ENCODE measurements around the gene GK.
"Not testable (repeated sequence)": the region's sequence is repeated elsewhere in the genome, so short reads cannot be mapped to it uniquely, and the experiment has no call there.

Gene GK

GRCh38 chrX:30653415-30654131 is at the start of gene GK:
Gene GK (plus strand): TSS chrX:30653423. CDS start chrX:30653538, 115 bp downstream.
- Histone ChIP-seq H3K27ac (peak within 1 kb of the TSS; percentile 41 to 85 (median 76)), H3K4me3 (peak within 1 kb of the TSS; percentile 44 to 68 (median 53))

GRCh38 chrX:30607155-30607554 is 46.1 kb upstream of the GK start:
- H3K4me3 ChIP-seq = no peak overlapping the region
- no peak overlapping the region for H3K27ac ChIP-seq

GRCh38 chrX:30610026-30610425 is 43.2 kb upstream of the GK start:
- Histone ChIP-seq H3K4me3 (no peak overlapping the region), H3K27ac (no peak overlapping the region)

- Histone ChIP-seq H3K27ac (peak overlapping the region in 1 of 21 experiments; percentile 17), H3K4me3 (no peak overlapping the region)
Measured at GRCh38 chrX:30612250-30612655, 41.0 kb upstream of the GK start.

- no peak overlapping the region for H3K27ac ChIP-seq
- no peak overlapping the region for H3K4me3 ChIP-seq
Measured at GRCh38 chrX:30613721-30614120, 39.5 kb upstream of the GK start.

- Histone ChIP-seq H3K4me3 (no peak overlapping the region), H3K27ac (no peak overlapping the region)
Measured at GRCh38 chrX:30615229-30615628, 38.0 kb upstream of the GK start.

- no peak overlapping the region for H3K4me3 ChIP-seq
- no peak overlapping the region for H3K27ac ChIP-seq
Measured at GRCh38 chrX:30618160-30618765, 35.0 kb upstream of the GK start.

- Histone ChIP-seq H3K4me3 (no peak overlapping the region), H3K27ac (no peak overlapping the region)
Measured at GRCh38 chrX:30620125-30620524, 33.1 kb upstream of the GK start.

- no peak overlapping the region for H3K4me3 ChIP-seq
- H3K27ac ChIP-seq = peak overlapping the region in 1 of 21 experiments; percentile 37
Measured at GRCh38 chrX:30620980-30621618, 32.1 kb upstream of the GK start.

GRCh38 chrX:30622361-30622760 is 30.9 kb upstream of the GK start:
- H3K4me3 ChIP-seq = no peak overlapping the region
- no peak overlapping the region for H3K27ac ChIP-seq

- Histone ChIP-seq H3K4me3 (no peak overlapping the region), H3K27ac (no peak overlapping the region)
Measured at GRCh38 chrX:30626402-30626801, 26.8 kb upstream of the GK start.

GRCh38 chrX:30627818-30628652 is 25.2 kb upstream of the GK start:
- H3K27ac ChIP-seq = no peak overlapping the region
- H3K4me3 ChIP-seq = no peak overlapping the region

- not testable (repeated sequence) for H3K27ac ChIP-seq, H3K4me3 ChIP-seq
Measured at GRCh38 chrX:30634070-30634469, 19.2 kb upstream of the GK start.

GRCh38 chrX:30635630-30636029 is 17.6 kb upstream of the GK start:
- H3K27ac ChIP-seq = no peak overlapping the region

GRCh38 chrX:30637874-30638815 is 15.1 kb upstream of the GK start:
- Histone ChIP-seq H3K27ac (no peak overlapping the region), H3K4me3 (no peak overlapping the region)

More at GRCh38 chrX:30635630-30636029, 17.6 kb upstream of the GK start:
- H3K4me3 ChIP-seq = no peak overlapping the region

- not testable (repeated sequence) for H3K4me3 ChIP-seq, H3K27ac ChIP-seq
Measured at GRCh38 chrX:30639702-30640101, 13.5 kb upstream of the GK start.

- H3K27ac ChIP-seq = peak overlapping the region in 11 of 21 experiments; percentile 17 to 72 (median 40)
- no peak overlapping the region for H3K4me3 ChIP-seq
Measured at GRCh38 chrX:30642642-30643041, 10.6 kb upstream of the GK start.

- Histone ChIP-seq H3K27ac (peak overlapping the region in 10 of 21 experiments; percentile 17 to 72 (median 36)), H3K4me3 (no peak overlapping the region)
Measured at GRCh38 chrX:30643313-30643821, 9.9 kb upstream of the GK start.

GRCh38 chrX:30649859-30650258 is 3.4 kb upstream of the GK start:
- no peak overlapping the region for H3K27ac ChIP-seq
- H3K4me3 ChIP-seq = no peak overlapping the region
